GM12864 (cell line): ENCODE results near the gene RPL31.
"Not testable (repeated sequence)": the region's sequence is repeated elsewhere in the genome, so short reads cannot be mapped to it uniquely, and the experiment has no call there.

ENCODE experiments used
- DNase-seq: peaks from one replicate; pipeline ENCODE4 v3.0.0-alpha.2; 2011; ENCODE audit warnings: low read depth
- H3K4me3 ChIP-seq: 2 replicates; pipeline ENCODE4 v1.5.1; 2011; ENCODE audit warnings: mild to moderate bottlenecking, low read depth, low read length, control low read depth
- CTCF ChIP-seq: IDR thresholded peaks from 2 replicates; pipeline ENCODE4 v1.5.1; 2011; ENCODE audit warnings: low read depth, mild to moderate bottlenecking, moderate library complexity, low read length, control low read depth, inconsistent platforms; ENCODE audit errors: missing control alignments

The RPL31 gene

GRCh38 chr2:101041413-101041812 is 39.3 kb downstream of the RPL31 start:
- no peak for TF ChIP-seq CTCF
- no peak for DNase-seq
- H3K4me3 ChIP-seq, result no peak overlapping the region

- no peak for DNase-seq
- TF ChIP-seq CTCF, result no peak
- H3K4me3 ChIP-seq, result no peak overlapping the region
These were observed 43.2 kb downstream of the RPL31 start for GRCh38 chr2:101045330-101045729.

GRCh38 chr2:101047075-101047766 is 45.1 kb downstream of the RPL31 start:
- no peak for DNase-seq
- H3K4me3 ChIP-seq, result no peak overlapping the region
- TF ChIP-seq CTCF, result no peak

- no peak overlapping the region for H3K4me3 ChIP-seq
- DNase-seq, result no peak
- TF ChIP-seq CTCF, result no peak
These were observed 45.7 kb downstream of the RPL31 start for GRCh38 chr2:101047774-101048173.

GRCh38 chr2:101048756-101049155 is 46.7 kb downstream of the RPL31 start:
- no peak for TF ChIP-seq CTCF
- no peak overlapping the region for H3K4me3 ChIP-seq
- no peak for DNase-seq

- H3K4me3 ChIP-seq, DNase-seq: not testable (repeated sequence)
These were observed 48.8 kb downstream of the RPL31 start for GRCh38 chr2:101050886-101051285.

GRCh38 chr2:101052147-101052546 is 50.1 kb downstream of the RPL31 start:
- no peak for TF ChIP-seq CTCF
- no peak for DNase-seq
- no peak overlapping the region for H3K4me3 ChIP-seq

- no peak for TF ChIP-seq CTCF
- DNase-seq, result no peak
- H3K4me3 ChIP-seq, result no peak overlapping the region
These were observed 51.0 kb downstream of the RPL31 start for GRCh38 chr2:101053117-101053516.
